ENCODE results near the gene MARCO. TPM values are rescaled to one million over a fixed set of nuclear protein-coding genes. Genes with fewer than 3 reads are reported as not detected.

MARCO gene
- polyA plus RNA-seq, 1 of the 3 experiments (the other 2 are of a cell fraction) = not detected

DNA sequence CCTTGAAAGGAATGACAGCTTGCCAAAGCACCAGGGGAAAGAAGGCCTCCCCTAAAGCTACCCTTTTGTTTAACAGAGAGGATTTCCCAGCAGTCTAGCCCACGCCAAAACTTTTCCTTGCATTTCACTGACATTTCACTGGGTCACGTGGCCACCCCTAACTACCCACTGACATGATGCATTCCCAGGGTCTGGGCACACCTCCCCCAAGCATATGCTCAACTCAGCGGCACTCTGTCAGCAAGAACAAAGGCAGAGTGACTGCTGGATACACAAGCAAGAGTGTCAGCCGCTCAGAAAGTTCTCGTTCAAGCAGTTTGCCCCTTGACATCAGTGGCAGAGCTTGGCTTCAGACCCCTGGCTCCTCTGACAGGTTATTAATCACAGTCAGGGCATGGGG is 34.2 kb upstream of the MARCO start:
- H3K9me2 ChIP-seq = no peaks in the 10 kb centered on the region
- no peaks in the 10 kb centered on the region for H3K4me1 ChIP-seq (ENCODE audit: control insufficient read depth in 1 of 2, insufficient read depth in 2 of 2, low read depth in 1 of 2, low read length in 1 of 2)
- no peak overlapping the region for H3K4me3 ChIP-seq (ENCODE audit: low read depth in 2 of 2, low read length in 1 of 2)
- CTCF ChIA-PET = no interaction called here
- H3K9me3 ChIP-seq = no peaks in the 10 kb centered on the region
- H2AFZ ChIP-seq (ENCODE audit: low read depth) = no peak overlapping the region
- no peaks in the 10 kb centered on the region for H3F3A ChIP-seq (replicated peaks; ENCODE audit: insufficient read depth)
- H4K20me1 ChIP-seq (ENCODE audit: insufficient read depth) = no peaks in the 10 kb centered on the region
- TF ChIP-seq CHD2 (IDR thresholded peaks at IDR 0.05; ENCODE audit: low read length, partially characterized antibody) (no peak), JUND (IDR thresholded peaks at IDR 0.05) (no peak), RFX5 (IDR thresholded peaks at IDR 0.05; ENCODE audit: low read length) (no peak), SIN3A (IDR thresholded peaks at IDR 0.05; ENCODE audit: borderline replicate concordance, low read depth, low read length) (no peak), GATA2 (CRISPR knock-in tag; IDR thresholded peaks at IDR 0.05) (no peak), YY1 (IDR thresholded peaks at IDR 0.05; ENCODE audit: low read depth) (no peak), GABPA (IDR thresholded peaks at IDR 0.05; ENCODE audit: low read depth) (no peak), FOSL2 (IDR thresholded peaks at IDR 0.05; ENCODE audit: borderline replicate concordance, low read depth) (no peak), TEAD4 (IDR thresholded peaks at IDR 0.05; ENCODE audit: borderline replicate concordance, insufficient read depth) (no peak), TCF12 (IDR thresholded peaks at IDR 0.05) (no peak), RAD21 (IDR thresholded peaks at IDR 0.05; ENCODE audit: low read length) (no peak)
- TF ChIP-seq, protein P1, sequence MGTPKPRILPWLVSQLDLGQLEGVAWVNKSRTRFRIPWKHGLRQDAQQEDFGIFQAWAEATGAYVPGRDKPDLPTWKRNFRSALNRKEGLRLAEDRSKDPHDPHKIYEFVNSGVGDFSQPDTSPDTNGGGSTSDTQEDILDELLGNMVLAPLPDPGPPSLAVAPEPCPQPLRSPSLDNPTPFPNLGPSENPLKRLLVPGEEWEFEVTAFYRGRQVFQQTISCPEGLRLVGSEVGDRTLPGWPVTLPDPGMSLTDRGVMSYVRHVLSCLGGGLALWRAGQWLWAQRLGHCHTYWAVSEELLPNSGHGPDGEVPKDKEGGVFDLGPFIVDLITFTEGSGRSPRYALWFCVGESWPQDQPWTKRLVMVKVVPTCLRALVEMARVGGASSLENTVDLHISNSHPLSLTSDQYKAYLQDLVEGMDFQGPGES (IDR thresholded peaks at IDR 0.05; ENCODE audit: low read depth, low read length) = no peak
- TF ChIP-seq, protein P2, sequence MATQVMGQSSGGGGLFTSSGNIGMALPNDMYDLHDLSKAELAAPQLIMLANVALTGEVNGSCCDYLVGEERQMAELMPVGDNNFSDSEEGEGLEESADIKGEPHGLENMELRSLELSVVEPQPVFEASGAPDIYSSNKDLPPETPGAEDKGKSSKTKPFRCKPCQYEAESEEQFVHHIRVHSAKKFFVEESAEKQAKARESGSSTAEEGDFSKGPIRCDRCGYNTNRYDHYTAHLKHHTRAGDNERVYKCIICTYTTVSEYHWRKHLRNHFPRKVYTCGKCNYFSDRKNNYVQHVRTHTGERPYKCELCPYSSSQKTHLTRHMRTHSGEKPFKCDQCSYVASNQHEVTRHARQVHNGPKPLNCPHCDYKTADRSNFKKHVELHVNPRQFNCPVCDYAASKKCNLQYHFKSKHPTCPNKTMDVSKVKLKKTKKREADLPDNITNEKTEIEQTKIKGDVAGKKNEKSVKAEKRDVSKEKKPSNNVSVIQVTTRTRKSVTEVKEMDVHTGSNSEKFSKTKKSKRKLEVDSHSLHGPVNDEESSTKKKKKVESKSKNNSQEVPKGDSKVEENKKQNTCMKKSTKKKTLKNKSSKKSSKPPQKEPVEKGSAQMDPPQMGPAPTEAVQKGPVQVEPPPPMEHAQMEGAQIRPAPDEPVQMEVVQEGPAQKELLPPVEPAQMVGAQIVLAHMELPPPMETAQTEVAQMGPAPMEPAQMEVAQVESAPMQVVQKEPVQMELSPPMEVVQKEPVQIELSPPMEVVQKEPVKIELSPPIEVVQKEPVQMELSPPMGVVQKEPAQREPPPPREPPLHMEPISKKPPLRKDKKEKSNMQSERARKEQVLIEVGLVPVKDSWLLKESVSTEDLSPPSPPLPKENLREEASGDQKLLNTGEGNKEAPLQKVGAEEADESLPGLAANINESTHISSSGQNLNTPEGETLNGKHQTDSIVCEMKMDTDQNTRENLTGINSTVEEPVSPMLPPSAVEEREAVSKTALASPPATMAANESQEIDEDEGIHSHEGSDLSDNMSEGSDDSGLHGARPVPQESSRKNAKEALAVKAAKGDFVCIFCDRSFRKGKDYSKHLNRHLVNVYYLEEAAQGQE (IDR thresholded peaks at IDR 0.05; ENCODE audit: low read depth, low read length) = no peak
- 0% methylated on average over 4 of the region's 5 CpGs for WGBS (ENCODE audit: low lambda C conversion rate)
- H3K4me2 ChIP-seq = no peak overlapping the region
- no peak for DNase-seq
- no peaks in the 10 kb centered on the region for H3K36me3 ChIP-seq (replicated peaks in 1 of 2; ENCODE audit: control insufficient read depth in 1 of 2, insufficient read depth in 2 of 2, low read length in 1 of 2)
- H3K9ac ChIP-seq = no peak overlapping the region
- no peaks in the 10 kb centered on the region for H3K79me2 ChIP-seq (ENCODE audit: insufficient read depth)
- POLR2A ChIA-PET = no interaction called here
- no peaks in the 10 kb centered on the region for H3K27me3 ChIP-seq (ENCODE audit: insufficient read depth)
- no peak overlapping the region for H3K27ac ChIP-seq (ENCODE audit: low read depth in 2 of 2, low read length in 1 of 2)

DNA sequence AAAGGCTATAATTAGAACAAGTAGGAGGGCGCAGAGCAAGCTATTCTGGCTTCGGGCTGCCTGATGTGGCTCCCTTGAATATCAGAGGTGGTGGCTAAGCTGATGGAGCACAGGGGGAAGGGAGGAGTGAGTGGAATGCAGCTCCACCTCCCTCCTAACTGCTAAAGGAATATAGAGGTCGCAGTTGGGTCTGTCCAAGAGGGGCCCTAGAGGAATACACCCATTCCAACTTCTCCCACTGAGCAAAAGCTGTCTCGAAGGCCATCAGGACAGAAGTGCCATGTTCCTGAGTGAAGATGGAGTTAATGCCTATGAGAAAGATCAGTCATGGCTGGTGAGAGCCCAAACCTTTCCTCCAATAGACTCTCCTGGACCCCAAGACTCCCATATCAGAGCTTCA is 32.8 kb upstream of the MARCO start:
- Histone ChIP-seq H4K20me1 (ENCODE audit: insufficient read depth) (no peaks in the 10 kb centered on the region), H3F3A (replicated peaks; ENCODE audit: insufficient read depth) (no peaks in the 10 kb centered on the region), H3K27ac (ENCODE audit: low read depth in 2 of 2, low read length in 1 of 2) (no peak overlapping the region), H3K4me1 (ENCODE audit: control insufficient read depth in 1 of 2, insufficient read depth in 2 of 2, low read depth in 1 of 2, low read length in 1 of 2) (no peaks in the 10 kb centered on the region), H3K4me2 (no peak overlapping the region), H2AFZ (ENCODE audit: low read depth) (no peak overlapping the region), H3K9ac (no peak overlapping the region), H3K4me3 (ENCODE audit: low read depth in 2 of 2, low read length in 1 of 2) (no peak overlapping the region), H3K27me3 (ENCODE audit: insufficient read depth) (no peaks in the 10 kb centered on the region), H3K36me3 (replicated peaks in 1 of 2; ENCODE audit: control insufficient read depth in 1 of 2, insufficient read depth in 2 of 2, low read length in 1 of 2) (no peaks in the 10 kb centered on the region), H3K79me2 (ENCODE audit: insufficient read depth) (no peaks in the 10 kb centered on the region), H3K9me2 (no peaks in the 10 kb centered on the region), H3K9me3 (no peaks in the 10 kb centered on the region)
- POLR2A ChIA-PET = interaction anchor here (0.6 kb wide), 1 partner anchor 33 kb away, joined by 3 read pairs; no protein-coding TSS in a partner anchor
- no peak for DNase-seq
- CTCF ChIA-PET = interaction anchor here (1.4 kb wide), 1 partner anchor 27 kb away, joined by 4 read pairs; no protein-coding TSS in a partner anchor
- no peak for TF ChIP-seq RXRA (IDR thresholded peaks at IDR 0.05; ENCODE audit: borderline replicate concordance, low read depth)
- no peak for TF ChIP-seq NFIC (IDR thresholded peaks at IDR 0.05; ENCODE audit: borderline replicate concordance)
- no peak for TF ChIP-seq SMC3 (IDR thresholded peaks at IDR 0.05; ENCODE audit: low read depth, low read length)
- TF ChIP-seq, protein P3, sequence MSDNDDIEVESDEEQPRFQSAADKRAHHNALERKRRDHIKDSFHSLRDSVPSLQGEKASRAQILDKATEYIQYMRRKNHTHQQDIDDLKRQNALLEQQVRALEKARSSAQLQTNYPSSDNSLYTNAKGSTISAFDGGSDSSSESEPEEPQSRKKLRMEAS (IDR thresholded peaks at IDR 0.05; ENCODE audit: low read depth) = no peak
- no peak for TF ChIP-seq CHD2 (IDR thresholded peaks at IDR 0.05; ENCODE audit: low read length, partially characterized antibody)
- TF ChIP-seq, protein P4, sequence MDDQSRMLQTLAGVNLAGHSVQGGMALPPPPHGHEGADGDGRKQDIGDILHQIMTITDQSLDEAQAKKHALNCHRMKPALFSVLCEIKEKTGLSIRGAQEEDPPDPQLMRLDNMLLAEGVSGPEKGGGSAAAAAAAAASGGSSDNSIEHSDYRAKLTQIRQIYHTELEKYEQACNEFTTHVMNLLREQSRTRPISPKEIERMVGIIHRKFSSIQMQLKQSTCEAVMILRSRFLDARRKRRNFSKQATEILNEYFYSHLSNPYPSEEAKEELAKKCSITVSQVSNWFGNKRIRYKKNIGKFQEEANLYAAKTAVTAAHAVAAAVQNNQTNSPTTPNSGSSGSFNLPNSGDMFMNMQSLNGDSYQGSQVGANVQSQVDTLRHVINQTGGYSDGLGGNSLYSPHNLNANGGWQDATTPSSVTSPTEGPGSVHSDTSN (IDR thresholded peaks at IDR 0.05) = no peak
- no peak for TF ChIP-seq ELF1 (IDR thresholded peaks at IDR 0.05)
- no peak for TF ChIP-seq TEAD4 (IDR thresholded peaks at IDR 0.05; ENCODE audit: borderline replicate concordance, insufficient read depth)
- TF ChIP-seq EP300 (IDR thresholded peaks at IDR 0.05; ENCODE audit: borderline replicate concordance in 1 of 2, low read depth in 1 of 2, low read length in 1 of 2) = no peak
- 0% methylated on average over 4 of the region's 4 CpGs for WGBS (ENCODE audit: low lambda C conversion rate)

All from SK-N-SH (cell line).